Activated naive CD8-positive, alpha-beta T cell treated with anti-CD3 and anti-CD28 coated beads, Interleukin-2, amount 50 U/mL, for 24 hours (primary cell): ENCODE measurements around the gene TMEM9.

Experiments
- ATAC-seq: fragments of 150-1000 bp; cut with Tn5 transposase; one replicate; pipeline ENCODE4 v1.10.0; 2021
- DNase-seq: peaks from one replicate; pipeline ENCODE4 v3.0.0; 2021
- H3K27ac Mint-ChIP-seq: one replicate; pipeline ENCODE4 v1.8.0; 2021; ENCODE audit warnings: mild to moderate bottlenecking, mixed read lengths
- H3K27me3 Mint-ChIP-seq: one replicate; pipeline ENCODE4 v1.8.0; 2021; ENCODE audit warnings: mixed read lengths
- H3K36me3 Mint-ChIP-seq: one replicate; pipeline ENCODE4 v1.8.0; 2021; ENCODE audit warnings: low read depth, mixed read lengths
- H3K4me1 Mint-ChIP-seq: one replicate; pipeline ENCODE4 v1.8.0; 2021; ENCODE audit warnings: mixed read lengths
- H3K4me3 Mint-ChIP-seq: one replicate; pipeline ENCODE4 v1.8.0; 2021; ENCODE audit warnings: mild to moderate bottlenecking, moderate library complexity, mixed read lengths
- H3K9me3 Mint-ChIP-seq: one replicate; pipeline ENCODE4 v1.8.0; 2021; ENCODE audit warnings: mixed read lengths

Gene TMEM9

GRCh38 chr1:201114245-201115131 is 39.8 kb downstream of the TMEM9 start:
- ATAC-seq: peak; percentile 91
- Mint-ChIP-seq H3K27me3 (no peaks in the 10 kb centered on the region), H3K4me3 (peak overlapping the region; percentile 80), H3K9me3 (no peaks in the 10 kb centered on the region), H3K4me1 (peaks cover 14% of the 10 kb centered on the region), H3K27ac (no peak overlapping the region), H3K36me3 (no peaks in the 10 kb centered on the region)
- peak; percentile 79 for DNase-seq

GRCh38 chr1:201113451-201114244 is 40.6 kb downstream of the TMEM9 start:
- DNase-seq (no peak), ATAC-seq (no peak)
- H3K27ac Mint-ChIP-seq: no peak overlapping the region
- H3K4me3 Mint-ChIP-seq: peak overlapping the region; percentile 80
- H3K27me3 Mint-ChIP-seq: no peaks in the 10 kb centered on the region
- H3K9me3 Mint-ChIP-seq: no peaks in the 10 kb centered on the region
- no peaks in the 10 kb centered on the region for H3K36me3 Mint-ChIP-seq
- peaks cover 12% of the 10 kb centered on the region for H3K4me1 Mint-ChIP-seq

- Mint-ChIP-seq H3K27me3 (no peaks in the 10 kb centered on the region), H3K36me3 (no peaks in the 10 kb centered on the region), H3K27ac (no peak overlapping the region), H3K4me1 (peaks cover 12% of the 10 kb centered on the region), H3K4me3 (no peak overlapping the region), H3K9me3 (no peaks in the 10 kb centered on the region)
- DNase-seq: no peak
- ATAC-seq: no peak
Observed at GRCh38 chr1:201112926-201113325, 41.3 kb downstream of the TMEM9 start.

- Mint-ChIP-seq H3K27me3 (no peaks in the 10 kb centered on the region), H3K4me3 (no peak within 1 kb of the TSS), H3K9me3 (no peaks in the 10 kb centered on the region), H3K36me3 (no peaks in the 10 kb centered on the region), H3K4me1 (peaks cover 12% of the 10 kb centered on the region), H3K27ac (no peak within 1 kb of the TSS)
- no peak for ATAC-seq
- DNase-seq: no peak
Observed at GRCh38 chr1:201112173-201112731, 42.0 kb downstream of the TMEM9 start, which contains the start of gene CACNA1S. TSS of gene CACNA1S (minus strand) at chr1:201112426. CDS start at chr1:201112339, 87 bp downstream.

GRCh38 chr1:201111672-201112071 is 42.6 kb downstream of the TMEM9 start:
- no peak overlapping the region for H3K4me3 Mint-ChIP-seq
- ATAC-seq (no peak), DNase-seq (no peak)
- H3K36me3 Mint-ChIP-seq: no peaks in the 10 kb centered on the region
- H3K27ac Mint-ChIP-seq: no peak overlapping the region
- no peaks in the 10 kb centered on the region for H3K9me3 Mint-ChIP-seq
- H3K4me1 Mint-ChIP-seq: peaks cover 12% of the 10 kb centered on the region
- no peaks in the 10 kb centered on the region for H3K27me3 Mint-ChIP-seq

GRCh38 chr1:201111156-201111555 is 43.1 kb downstream of the TMEM9 start:
- Mint-ChIP-seq H3K4me1 (peaks cover 11% of the 10 kb centered on the region), H3K36me3 (no peaks in the 10 kb centered on the region), H3K27me3 (no peaks in the 10 kb centered on the region), H3K4me3 (no peak overlapping the region), H3K9me3 (no peaks in the 10 kb centered on the region), H3K27ac (no peak overlapping the region)
- DNase-seq (no peak), ATAC-seq (no peak)

GRCh38 chr1:201110616-201111015 is 43.7 kb downstream of the TMEM9 start:
- no peak overlapping the region for H3K4me3 Mint-ChIP-seq
- H3K27ac Mint-ChIP-seq: no peak overlapping the region
- DNase-seq (no peak), ATAC-seq (no peak)
- H3K27me3 Mint-ChIP-seq: no peaks in the 10 kb centered on the region
- H3K36me3 Mint-ChIP-seq: no peaks in the 10 kb centered on the region
- H3K9me3 Mint-ChIP-seq: no peaks in the 10 kb centered on the region
- H3K4me1 Mint-ChIP-seq: peaks cover 6% of the 10 kb centered on the region

GRCh38 chr1:201110138-201110537 is 44.1 kb downstream of the TMEM9 start:
- Mint-ChIP-seq H3K36me3 (no peaks in the 10 kb centered on the region), H3K27ac (no peak overlapping the region), H3K4me3 (no peak overlapping the region), H3K27me3 (no peaks in the 10 kb centered on the region), H3K4me1 (peaks cover 6% of the 10 kb centered on the region), H3K9me3 (no peaks in the 10 kb centered on the region)
- DNase-seq: no peak
- no peak for ATAC-seq

- ATAC-seq (no peak), DNase-seq (no peak)
- H3K9me3 Mint-ChIP-seq: no peaks in the 10 kb centered on the region
- no peaks in the 10 kb centered on the region for H3K36me3 Mint-ChIP-seq
- no peaks in the 10 kb centered on the region for H3K27me3 Mint-ChIP-seq
- no peak overlapping the region for H3K4me3 Mint-ChIP-seq
- peaks cover 6% of the 10 kb centered on the region for H3K4me1 Mint-ChIP-seq
- no peak overlapping the region for H3K27ac Mint-ChIP-seq
Observed at GRCh38 chr1:201109651-201110050, 44.6 kb downstream of the TMEM9 start.

- no peaks in the 10 kb centered on the region for H3K36me3 Mint-ChIP-seq
- ATAC-seq (no peak), DNase-seq (no peak)
- H3K9me3 Mint-ChIP-seq: no peaks in the 10 kb centered on the region
- H3K27ac Mint-ChIP-seq: no peak overlapping the region
- H3K4me3 Mint-ChIP-seq: no peak overlapping the region
- H3K4me1 Mint-ChIP-seq: peaks cover under 1% of the 10 kb centered on the region
- no peaks in the 10 kb centered on the region for H3K27me3 Mint-ChIP-seq
Observed at GRCh38 chr1:201108614-201109013, 45.7 kb downstream of the TMEM9 start.

- DNase-seq: no peak
- Mint-ChIP-seq H3K27me3 (no peaks in the 10 kb centered on the region), H3K4me3 (no peak overlapping the region), H3K27ac (no peak overlapping the region), H3K9me3 (no peaks in the 10 kb centered on the region), H3K36me3 (no peaks in the 10 kb centered on the region), H3K4me1 (no peaks in the 10 kb centered on the region)
- ATAC-seq: no peak
Observed at GRCh38 chr1:201105688-201106087, 48.6 kb downstream of the TMEM9 start.

- Mint-ChIP-seq H3K4me3 (no peak overlapping the region), H3K9me3 (no peaks in the 10 kb centered on the region), H3K36me3 (no peaks in the 10 kb centered on the region), H3K27ac (no peak overlapping the region), H3K27me3 (no peaks in the 10 kb centered on the region), H3K4me1 (no peaks in the 10 kb centered on the region)
- no peak for ATAC-seq
- DNase-seq: no peak
Observed at GRCh38 chr1:201104141-201104540, 50.1 kb downstream of the TMEM9 start.

GRCh38 chr1:201103666-201104065 is 50.6 kb downstream of the TMEM9 start:
- Mint-ChIP-seq H3K4me1 (no peaks in the 10 kb centered on the region), H3K4me3 (no peak overlapping the region), H3K27ac (no peak overlapping the region), H3K36me3 (no peaks in the 10 kb centered on the region), H3K9me3 (no peaks in the 10 kb centered on the region), H3K27me3 (no peaks in the 10 kb centered on the region)
- DNase-seq (no peak), ATAC-seq (no peak)

GRCh38 chr1:201100169-201100930 is 53.9 kb downstream of the TMEM9 start:
- Mint-ChIP-seq H3K36me3 (no peaks in the 10 kb centered on the region), H3K9me3 (no peaks in the 10 kb centered on the region), H3K4me3 (no peak overlapping the region), H3K27ac (no peak overlapping the region), H3K4me1 (no peaks in the 10 kb centered on the region), H3K27me3 (peaks cover 5% of the 10 kb centered on the region)
- DNase-seq (no peak), ATAC-seq (no peak)
